Activated naive CD4-positive, alpha-beta T cell treated with anti-CD3 and anti-CD28 coated beads, Interleukin-2, amount 50 U/mL, for 72 hours (primary cell): ENCODE measurements around the gene SPTLC3. TPM values are rescaled to one million over a fixed set of nuclear protein-coding genes. Genes with fewer than 3 reads are reported as not detected.

Experiments
- ATAC-seq, 2 donors: fragments of 150-1000 bp; cut with Tn5 transposase; 2 replicates each; pipeline ENCODE4 v1.10.0; 2021; ENCODE audit warnings: mild to moderate bottlenecking in 2 of 2, moderate library complexity in 2 of 2
- DNase-seq, 2 donors: peaks; one replicate each; pipeline ENCODE4 v3.0.0; 2021 to 2022; ENCODE audit warnings: low spot score in 2 of 2
- H3K27ac Mint-ChIP-seq, 2 donors: one replicate each; pipeline ENCODE4 v1.8.0; 2022; ENCODE audit warnings: mild to moderate bottlenecking in 2 of 2, mixed read lengths in 2 of 2
- H3K36me3 Mint-ChIP-seq, 2 donors: one replicate each; pipeline ENCODE4 v1.8.0; 2022; ENCODE audit warnings: mixed read lengths in 2 of 2
- H3K9me3 Mint-ChIP-seq, 2 donors: one replicate each; pipeline ENCODE4 v1.8.0; 2022; ENCODE audit warnings: mixed read lengths in 2 of 2
- total RNA-seq, 2 donors: library from RNA; stranded (reverse); gene quantifications; one replicate each; pipeline ENCODE4 v1.2.3, GENCODE V29; 2022

Gene SPTLC3
- total RNA-seq, 2 donors from 2014 or later = 1.7 TPM; not detected in 1

GRCh38 chr20:13017235-13017634 lies 8.5 kb downstream of the SPTLC3 start:
- ATAC-seq = peak in 1 of 2 donors; percentile 34
- no peak for DNase-seq
- Mint-ChIP-seq H3K9me3 (peaks cover 10 to 16% of the 10 kb centered on the region in 2 donors), H3K27ac (no peak overlapping the region), H3K36me3 (peaks cover 6 to 9% of the 10 kb centered on the region in 2 donors)

GRCh38 chr20:13017883-13018535 lies 9.2 kb downstream of the SPTLC3 start:
- Mint-ChIP-seq H3K27ac (no peak overlapping the region), H3K9me3 (peaks cover 15 to 22% of the 10 kb centered on the region in 2 donors), H3K36me3 (peaks cover 13 to 17% of the 10 kb centered on the region in 2 donors)
- DNase-seq (no peak), ATAC-seq (no peak)

GRCh38 chr20:13021205-13021970 lies 12.6 kb downstream of the SPTLC3 start:
- Mint-ChIP-seq H3K9me3 (peaks cover 18 to 22% of the 10 kb centered on the region in 2 donors), H3K36me3 (peaks cover 17 to 20% of the 10 kb centered on the region in 2 donors), H3K27ac (no peak overlapping the region)
- DNase-seq = no peak
- no peak for ATAC-seq

GRCh38 chr20:13022401-13023155 lies 13.8 kb downstream of the SPTLC3 start:
- H3K36me3 Mint-ChIP-seq = peaks cover 17 to 26% of the 10 kb centered on the region in 2 donors
- H3K27ac Mint-ChIP-seq = peak overlapping the region in 1 of 2 donors; percentile 44
- DNase-seq (no peak), ATAC-seq (peak in 1 of 2 donors; percentile 18)
- peaks cover 18 to 22% of the 10 kb centered on the region in 2 donors for H3K9me3 Mint-ChIP-seq

GRCh38 chr20:13024596-13024995 lies 15.8 kb downstream of the SPTLC3 start:
- ATAC-seq (no peak), DNase-seq (no peak)
- Mint-ChIP-seq H3K27ac (no peak overlapping the region), H3K36me3 (peaks cover 17 to 26% of the 10 kb centered on the region in 2 donors), H3K9me3 (peaks cover 18 to 22% of the 10 kb centered on the region in 2 donors)

- no peak for ATAC-seq
- Mint-ChIP-seq H3K9me3 (peaks cover 18 to 22% of the 10 kb centered on the region in 2 donors), H3K36me3 (peaks cover 17 to 26% of the 10 kb centered on the region in 2 donors), H3K27ac (no peak overlapping the region)
- no peak for DNase-seq
Measured at GRCh38 chr20:13025181-13025580, 16.4 kb downstream of the SPTLC3 start.

GRCh38 chr20:13028001-13028400 lies 19.2 kb downstream of the SPTLC3 start:
- DNase-seq (no peak), ATAC-seq (no peak)
- H3K36me3 Mint-ChIP-seq = peaks cover 4 to 9% of the 10 kb centered on the region in 2 donors
- H3K9me3 Mint-ChIP-seq = peaks cover 3% of the 10 kb centered on the region in 2 donors
- no peak overlapping the region for H3K27ac Mint-ChIP-seq

GRCh38 chr20:13028673-13029072 lies 19.9 kb downstream of the SPTLC3 start:
- Mint-ChIP-seq H3K27ac (no peak overlapping the region), H3K36me3 (peaks cover 0 to 5% of the 10 kb centered on the region in 2 donors), H3K9me3 (no peaks in the 10 kb centered on the region)
- ATAC-seq (no peak), DNase-seq (no peak)

GRCh38 chr20:13029687-13030375 lies 21.1 kb downstream of the SPTLC3 start:
- no peaks in the 10 kb centered on the region for H3K9me3 Mint-ChIP-seq

GRCh38 chr20:13031751-13032150 lies 23.0 kb downstream of the SPTLC3 start:
- no peak for DNase-seq
- H3K9me3 Mint-ChIP-seq = peaks cover 0 to 2% of the 10 kb centered on the region in 2 donors
- H3K36me3 Mint-ChIP-seq = peaks cover 0 to 5% of the 10 kb centered on the region in 2 donors

More at GRCh38 chr20:13029687-13030375, 21.1 kb downstream of the SPTLC3 start:
- ATAC-seq = peak; percentile 81 to 84
- Mint-ChIP-seq H3K27ac (no peak overlapping the region), H3K36me3 (peaks cover 0 to 5% of the 10 kb centered on the region in 2 donors)
- DNase-seq = no peak

GRCh38 chr20:13034115-13034514 lies 25.3 kb downstream of the SPTLC3 start:
- H3K9me3 Mint-ChIP-seq = peaks cover 0 to 6% of the 10 kb centered on the region in 2 donors
- no peaks in the 10 kb centered on the region for H3K36me3 Mint-ChIP-seq
- ATAC-seq (no peak), DNase-seq (no peak)
- H3K27ac Mint-ChIP-seq = no peak overlapping the region

More at GRCh38 chr20:13031751-13032150, 23.0 kb downstream of the SPTLC3 start:
- ATAC-seq = no peak
- H3K27ac Mint-ChIP-seq = no peak overlapping the region

- ATAC-seq (no peak), DNase-seq (no peak)
- Mint-ChIP-seq H3K9me3 (peaks cover 0 to 6% of the 10 kb centered on the region in 2 donors), H3K36me3 (no peaks in the 10 kb centered on the region), H3K27ac (no peak overlapping the region)
Measured at GRCh38 chr20:13034936-13035335, 26.2 kb downstream of the SPTLC3 start.

GRCh38 chr20:13035399-13036152 lies 26.8 kb downstream of the SPTLC3 start:
- ATAC-seq (no peak), DNase-seq (no peak)
- H3K27ac Mint-ChIP-seq = no peak overlapping the region
- H3K9me3 Mint-ChIP-seq = peaks cover 0 to 6% of the 10 kb centered on the region in 2 donors
- no peaks in the 10 kb centered on the region for H3K36me3 Mint-ChIP-seq

GRCh38 chr20:13037727-13038126 lies 29.0 kb downstream of the SPTLC3 start:
- Mint-ChIP-seq H3K9me3 (peaks cover 0 to 6% of the 10 kb centered on the region in 2 donors), H3K27ac (no peak overlapping the region), H3K36me3 (no peaks in the 10 kb centered on the region)
- DNase-seq (no peak), ATAC-seq (no peak)

GRCh38 chr20:13041574-13042457 lies 33.0 kb downstream of the SPTLC3 start:
- DNase-seq (no peak), ATAC-seq (no peak)
- no peaks in the 10 kb centered on the region for H3K36me3 Mint-ChIP-seq
- peaks cover 0 to 3% of the 10 kb centered on the region in 2 donors for H3K9me3 Mint-ChIP-seq
- H3K27ac Mint-ChIP-seq = no peak overlapping the region
